ENCODE measurements around the gene CA10.

DNA sequence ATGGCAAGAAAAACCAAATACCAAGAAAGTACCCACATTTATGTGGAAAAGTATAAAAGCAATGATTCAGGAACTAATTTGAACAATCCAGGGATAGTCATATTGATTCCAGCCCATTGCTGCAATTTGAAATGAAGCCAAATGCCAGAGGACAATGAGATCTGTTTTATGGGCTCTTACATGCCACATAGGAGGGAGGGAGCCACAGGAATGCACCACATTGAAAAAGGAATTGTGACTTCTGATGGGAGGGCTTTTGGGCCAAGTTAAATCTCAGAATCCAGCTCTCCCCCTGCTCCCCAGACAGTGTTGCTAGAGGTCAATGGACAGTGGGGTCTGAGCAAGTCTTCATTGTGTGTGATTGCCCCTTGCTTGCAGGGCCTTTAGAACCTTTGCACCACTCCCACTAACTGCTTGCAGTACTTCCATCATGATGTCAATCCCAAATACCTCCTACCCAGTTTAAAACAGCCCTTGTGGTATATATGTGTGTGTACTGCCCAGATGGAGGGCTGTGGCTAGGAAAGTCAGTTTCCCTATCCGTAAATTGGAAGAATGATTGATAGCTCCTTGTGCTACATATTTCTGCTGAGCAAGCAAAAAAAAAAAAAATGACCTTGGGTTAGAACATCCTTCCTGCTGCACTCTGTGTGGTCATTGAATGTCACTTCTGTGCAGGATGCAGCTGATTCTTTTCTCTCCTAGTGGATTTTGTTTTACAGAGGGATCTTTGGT, 491.4 kb downstream of the CA10 start:
- TF ChIP-seq, protein P1, sequence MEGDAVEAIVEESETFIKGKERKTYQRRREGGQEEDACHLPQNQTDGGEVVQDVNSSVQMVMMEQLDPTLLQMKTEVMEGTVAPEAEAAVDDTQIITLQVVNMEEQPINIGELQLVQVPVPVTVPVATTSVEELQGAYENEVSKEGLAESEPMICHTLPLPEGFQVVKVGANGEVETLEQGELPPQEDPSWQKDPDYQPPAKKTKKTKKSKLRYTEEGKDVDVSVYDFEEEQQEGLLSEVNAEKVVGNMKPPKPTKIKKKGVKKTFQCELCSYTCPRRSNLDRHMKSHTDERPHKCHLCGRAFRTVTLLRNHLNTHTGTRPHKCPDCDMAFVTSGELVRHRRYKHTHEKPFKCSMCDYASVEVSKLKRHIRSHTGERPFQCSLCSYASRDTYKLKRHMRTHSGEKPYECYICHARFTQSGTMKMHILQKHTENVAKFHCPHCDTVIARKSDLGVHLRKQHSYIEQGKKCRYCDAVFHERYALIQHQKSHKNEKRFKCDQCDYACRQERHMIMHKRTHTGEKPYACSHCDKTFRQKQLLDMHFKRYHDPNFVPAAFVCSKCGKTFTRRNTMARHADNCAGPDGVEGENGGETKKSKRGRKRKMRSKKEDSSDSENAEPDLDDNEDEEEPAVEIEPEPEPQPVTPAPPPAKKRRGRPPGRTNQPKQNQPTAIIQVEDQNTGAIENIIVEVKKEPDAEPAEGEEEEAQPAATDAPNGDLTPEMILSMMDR (IDR thresholded peaks at IDR 0.05; ENCODE audit: extremely low read depth in 1 of 2, insufficient read depth in 1 of 2, low read depth in 1 of 2, low read length in 2 of 2) = no peak
- TF ChIP-seq POLR2A (IDR thresholded peaks at IDR 0.05; ENCODE audit: low read depth, low read length) (no peak), EZH2 (IDR thresholded peaks at IDR 0.05; ENCODE audit: borderline replicate concordance, low read depth, low read length, severe bottlenecking) (no peak), JUN (IDR thresholded peaks at IDR 0.05; ENCODE audit: borderline replicate concordance, insufficient read depth, insufficient read length, low read depth) (no peak), POLR2AphosphoS5 (IDR thresholded peaks at IDR 0.05; ENCODE audit: insufficient read depth, low read depth, low read length) (no peak), GATA2 (IDR thresholded peaks at IDR 0.05; ENCODE audit: insufficient read depth, insufficient read length, low read depth, low read length) (no peak)
- TF ChIP-seq, protein P2, sequence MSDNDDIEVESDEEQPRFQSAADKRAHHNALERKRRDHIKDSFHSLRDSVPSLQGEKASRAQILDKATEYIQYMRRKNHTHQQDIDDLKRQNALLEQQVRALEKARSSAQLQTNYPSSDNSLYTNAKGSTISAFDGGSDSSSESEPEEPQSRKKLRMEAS (IDR thresholded peaks at IDR 0.05; ENCODE audit: insufficient read depth, insufficient read length) = no peak
